VCaP (cell line): ENCODE data around the gene GOLGA8H.
A peak's percentile ranks its signal among the peaks of the same experiment; 100 is the strongest.
"Not testable (repeated sequence)": the region's sequence is repeated elsewhere in the genome, so short reads cannot be mapped to it uniquely, and the experiment has no call there.

ENCODE experiments used
- H3K27ac ChIP-seq: fragments of 450-650 bp; 2 replicates; pipeline ENCODE4 v1.5.1; 2017
- TF ChIP-seq, protein P1 (sequence below): fragments of 450-650 bp; conservative IDR thresholded peaks from 2 replicates; pipeline ENCODE4 v1.5.1; 2017; ENCODE audit warnings: mild to moderate bottlenecking, moderate library complexity

GOLGA8H gene

GRCh38 chr15:30603796-30604195, at the start of gene GOLGA8H:
Gene GOLGA8H, plus strand, starts transcription at chr15:30604028. Its CDS starts 98 bp downstream, at chr15:30604126.
- H3K27ac ChIP-seq = not testable (repeated sequence)

GRCh38 chr15:30566949-30567348, 36.9 kb upstream of the GOLGA8H start:
- not testable (repeated sequence) for H3K27ac ChIP-seq

DNA sequence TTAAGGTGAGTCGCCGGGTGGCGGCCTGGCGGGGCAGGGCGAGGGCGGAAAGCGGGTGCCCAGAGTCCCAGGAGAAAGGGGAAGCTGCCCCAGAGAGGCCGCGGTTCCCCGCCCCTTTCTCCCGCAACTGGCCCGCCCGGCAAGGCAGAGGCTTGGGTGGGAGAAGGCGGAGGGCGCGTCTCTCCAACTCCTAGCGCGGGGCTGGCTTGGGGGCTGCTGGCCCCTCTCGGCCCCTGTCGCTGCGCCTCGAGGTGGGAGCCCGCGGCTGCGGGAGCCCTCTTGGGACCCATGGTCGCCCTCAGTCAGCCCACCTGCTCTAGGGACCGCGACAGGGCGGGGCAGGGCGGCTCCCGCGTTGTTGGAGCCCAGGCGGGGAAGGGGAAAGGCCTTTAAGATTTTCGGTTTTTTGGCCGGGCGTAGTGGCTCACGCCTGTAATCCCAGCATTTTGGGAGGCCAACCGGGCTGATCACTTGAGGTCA, 30.8 kb upstream of the GOLGA8H start:
- not testable (repeated sequence) for H3K27ac ChIP-seq

GRCh38 chr15:30579394-30579970, 24.3 kb upstream of the GOLGA8H start:
- not testable (repeated sequence) for H3K27ac ChIP-seq

DNA sequence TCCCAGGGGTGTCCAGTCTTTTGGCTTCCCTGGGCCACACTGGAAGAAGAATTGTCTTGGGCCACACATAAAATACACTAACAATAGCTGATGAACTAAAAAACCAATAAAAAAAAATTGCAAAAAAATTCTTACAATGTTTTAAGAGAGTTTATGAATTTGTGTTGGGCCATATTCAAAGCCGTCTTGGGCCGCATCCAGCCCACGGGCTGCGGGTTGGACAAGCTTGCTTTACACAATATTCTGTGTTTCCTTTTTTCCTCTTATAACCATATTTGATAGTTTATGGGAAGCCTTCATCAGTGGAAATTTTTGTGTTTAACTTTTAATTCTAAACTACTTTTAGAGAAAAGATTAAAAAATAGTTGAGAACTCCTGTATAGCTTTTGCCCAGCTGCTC, 23.1 kb upstream of the GOLGA8H start:
- not testable (repeated sequence) for H3K27ac ChIP-seq

- TF ChIP-seq, protein P1, sequence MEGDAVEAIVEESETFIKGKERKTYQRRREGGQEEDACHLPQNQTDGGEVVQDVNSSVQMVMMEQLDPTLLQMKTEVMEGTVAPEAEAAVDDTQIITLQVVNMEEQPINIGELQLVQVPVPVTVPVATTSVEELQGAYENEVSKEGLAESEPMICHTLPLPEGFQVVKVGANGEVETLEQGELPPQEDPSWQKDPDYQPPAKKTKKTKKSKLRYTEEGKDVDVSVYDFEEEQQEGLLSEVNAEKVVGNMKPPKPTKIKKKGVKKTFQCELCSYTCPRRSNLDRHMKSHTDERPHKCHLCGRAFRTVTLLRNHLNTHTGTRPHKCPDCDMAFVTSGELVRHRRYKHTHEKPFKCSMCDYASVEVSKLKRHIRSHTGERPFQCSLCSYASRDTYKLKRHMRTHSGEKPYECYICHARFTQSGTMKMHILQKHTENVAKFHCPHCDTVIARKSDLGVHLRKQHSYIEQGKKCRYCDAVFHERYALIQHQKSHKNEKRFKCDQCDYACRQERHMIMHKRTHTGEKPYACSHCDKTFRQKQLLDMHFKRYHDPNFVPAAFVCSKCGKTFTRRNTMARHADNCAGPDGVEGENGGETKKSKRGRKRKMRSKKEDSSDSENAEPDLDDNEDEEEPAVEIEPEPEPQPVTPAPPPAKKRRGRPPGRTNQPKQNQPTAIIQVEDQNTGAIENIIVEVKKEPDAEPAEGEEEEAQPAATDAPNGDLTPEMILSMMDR = 0 out of 2 replicates have a peak, but pooled peaks have one; percentile 8
- not testable (repeated sequence) for H3K27ac ChIP-seq
Observed at GRCh38 chr15:30598953-30599352, 4.9 kb upstream of the GOLGA8H start.

DNA sequence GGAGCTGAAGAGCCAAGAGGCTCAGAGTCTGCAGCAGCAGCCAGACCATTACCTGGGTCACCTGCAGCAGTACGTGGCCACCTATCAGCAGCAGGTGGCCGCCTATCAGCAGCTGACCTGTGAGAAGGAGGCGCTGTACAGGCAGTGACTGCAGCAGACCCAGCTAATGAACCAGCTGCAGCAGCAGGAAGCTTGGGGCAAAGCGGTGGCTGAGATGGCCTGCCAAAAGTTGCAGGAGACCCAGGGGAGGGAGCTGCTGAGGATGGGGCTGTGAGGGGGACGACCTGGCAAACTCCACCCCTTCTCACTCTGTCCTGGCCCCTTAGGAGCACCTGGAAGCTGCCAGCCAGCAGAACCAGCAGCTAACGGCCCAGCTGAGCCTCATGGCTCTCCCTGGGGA, 8.4 kb downstream of the GOLGA8H start:
- H3K27ac ChIP-seq = not testable (repeated sequence)

DNA sequence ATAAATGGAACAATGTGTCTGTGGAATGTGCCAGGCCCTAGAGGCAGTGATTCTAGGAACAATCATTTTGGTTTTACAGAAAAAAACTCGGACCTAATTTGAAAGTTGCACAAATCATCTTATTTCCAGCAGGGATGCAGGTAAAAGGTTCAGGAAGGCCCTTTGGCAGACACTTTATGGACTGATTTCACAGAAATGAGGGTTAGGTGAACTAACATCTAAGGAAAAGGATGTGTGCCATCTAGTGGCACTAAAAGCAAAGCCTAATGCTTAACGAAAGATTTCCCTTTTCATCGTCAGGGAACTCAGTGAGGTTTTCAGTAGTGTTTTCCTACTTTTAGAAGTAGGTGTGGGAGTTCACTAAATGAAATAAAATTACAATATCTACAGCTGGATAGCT, 17.5 kb downstream of the GOLGA8H start:
- TF ChIP-seq, protein P1 = peak; percentile 17; the same call in 1 of the 2 replicates
- H3K27ac ChIP-seq = not testable (repeated sequence)

DNA sequence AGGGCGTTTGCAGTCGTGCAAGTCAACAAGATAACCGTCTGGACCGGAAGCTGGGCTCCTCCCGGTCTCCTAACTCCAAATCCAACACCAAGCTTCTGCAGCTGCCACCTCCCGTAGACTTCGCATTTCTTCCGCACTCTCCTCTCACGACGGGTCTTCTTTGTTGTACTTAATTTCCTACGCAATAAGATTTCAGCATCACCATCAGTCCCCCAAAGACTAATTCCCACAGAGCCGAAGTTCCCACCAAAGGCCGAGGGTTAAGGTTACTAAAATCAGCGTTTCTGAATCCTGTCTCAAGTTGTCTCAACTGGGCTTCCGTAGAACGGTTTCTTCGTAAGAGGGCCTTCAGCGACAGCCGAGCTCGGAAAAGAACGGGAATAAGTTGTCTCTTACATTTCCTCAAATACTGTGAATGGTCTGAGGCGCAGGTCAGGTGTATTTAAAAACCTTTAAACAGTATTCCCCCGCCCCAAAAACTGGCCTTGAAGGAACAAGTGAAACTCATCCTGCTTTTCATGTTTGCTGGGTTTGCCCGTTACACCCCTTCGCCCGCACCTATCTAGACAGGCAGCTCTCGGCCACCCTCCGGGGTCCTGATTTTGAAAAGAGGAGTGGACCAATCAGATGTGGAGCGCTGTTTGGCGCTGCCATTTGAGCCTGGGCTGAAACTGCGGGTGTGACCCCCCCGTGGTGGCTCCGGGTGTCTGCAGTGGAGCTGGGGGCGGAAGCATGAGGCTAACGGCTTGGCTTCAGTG, 21.8 kb downstream of the GOLGA8H start, which contains the start of gene ARHGAP11B:
Gene ARHGAP11B, plus strand, starts transcription at position 693 of the 758 bp plus-strand sequence.
- peak within 1 kb of the TSS; percentile 62 for H3K27ac ChIP-seq

- peak overlapping the region; percentile 62 for H3K27ac ChIP-seq
Observed at GRCh38 chr15:30626194-30626565, 22.4 kb downstream of the GOLGA8H start.

- H3K27ac ChIP-seq = peak overlapping the region; percentile 62
Observed at GRCh38 chr15:30626632-30627031, 22.8 kb downstream of the GOLGA8H start.

DNA sequence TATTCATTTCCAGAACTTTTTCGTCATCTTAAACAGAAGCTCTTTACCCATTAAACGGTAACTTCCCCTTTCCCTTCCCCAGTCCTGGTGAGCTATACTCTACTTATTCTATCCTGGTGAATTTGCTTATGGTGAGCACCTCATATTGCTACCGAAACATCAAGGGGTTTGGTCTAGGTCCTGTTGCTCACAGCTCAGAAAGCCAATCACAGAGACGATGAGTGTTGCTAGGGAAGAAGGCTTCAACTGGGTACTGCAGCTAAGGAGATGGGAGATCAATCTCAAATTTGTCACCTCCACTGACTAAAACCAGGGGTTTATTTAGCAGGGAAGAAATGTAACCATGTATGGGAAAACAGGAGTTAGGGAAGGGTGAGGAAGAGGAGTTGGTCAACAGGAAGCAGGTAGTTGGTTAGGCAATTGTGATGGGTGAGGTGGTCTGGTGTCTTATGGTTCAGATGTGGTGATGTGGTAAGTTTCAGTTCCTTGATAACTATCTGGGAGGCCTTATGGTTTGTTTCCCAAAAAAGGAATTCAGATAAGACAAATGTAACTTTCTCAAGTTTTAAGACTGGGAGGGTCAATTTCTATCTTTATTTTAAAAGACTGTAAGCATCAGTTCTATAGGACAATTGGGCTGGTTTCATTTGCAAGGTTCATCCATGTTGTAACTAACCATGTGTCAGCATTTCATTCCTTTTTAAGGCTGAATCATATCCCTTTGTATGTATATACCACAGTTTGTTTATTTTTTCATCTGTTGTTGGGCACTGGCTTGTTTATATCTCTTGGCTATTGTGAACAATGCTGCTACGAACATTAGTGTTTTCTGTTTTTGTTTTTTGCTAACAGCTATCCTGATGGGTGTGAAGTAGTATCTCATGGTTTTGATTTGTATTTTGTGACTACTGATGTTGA, 46.4 kb downstream of the GOLGA8H start:
- H3K27ac ChIP-seq = no peak overlapping the region
- TF ChIP-seq, protein P1 = no peak
